Testis (tissue), 3 donors: ENCODE measurements around the gene ADCY10. TPM values are rescaled to one million over a fixed set of nuclear protein-coding genes. Genes with fewer than 3 reads are reported as not detected.

ENCODE experiments used
- DNase-seq: peaks from one replicate; pipeline ENCODE4 v3.0.0-alpha.2; 2019
- H3K27ac ChIP-seq, 2 donors: fragments of 200-600 bp; sonication (generic); one replicate each; pipeline ENCODE4 v1.5.1; 2019
- H3K27me3 ChIP-seq: fragments of 200-600 bp; sonication (generic); one replicate; pipeline ENCODE4 v1.5.1; 2019
- H3K36me3 ChIP-seq: fragments of 200-600 bp; sonication (generic); one replicate; pipeline ENCODE4 v1.5.1; 2017; ENCODE audit warnings: low read depth; ENCODE audit errors: missing control alignments
- H3K4me1 ChIP-seq: fragments of 200-600 bp; sonication (generic); one replicate; pipeline ENCODE4 v1.5.1; 2019
- H3K4me3 ChIP-seq, 2 donors: fragments of 200-600 bp; sonication (generic); one replicate each; pipeline ENCODE4 v1.5.1; 2017 to 2019
- H3K9me3 ChIP-seq: fragments of 200-600 bp; sonication (generic); one replicate; pipeline ENCODE4 v1.5.1; 2017
- CTCF ChIP-seq, 3 experiments: fragments of 450-650 bp in 2 of 3; fragments of 200-600 bp in 1 of 3; sonication (generic) in 1 of 3; IDR thresholded peaks; one replicate each; pipeline ENCODE4 v1.5.1; 2016 to 2019; ENCODE audit warnings: antibody characterized with exemption in 3 of 3, mild to moderate bottlenecking in 2 of 3, moderate library complexity in 1 of 3
- POLR2A ChIP-seq: fragments of 450-650 bp; IDR thresholded peaks from one replicate; pipeline ENCODE4 v1.6.1; 2017; ENCODE audit warnings: antibody characterized with exemption, mild to moderate bottlenecking, moderate library complexity
- WGBS, 2 donors: methylation state at CpG; one replicate each; pipeline ENCODE4 v1.1.5; 2018; 5-methylcytosine and 5-hydroxymethylcytosine counted together
- intact Hi-C: fragments of 100-400 bp; cut with DNase I; formaldehyde crosslinking; loops from one replicate; pipeline ENCODE4 v1.15.1; 2023; ENCODE audit warnings: low total_unique reads
- polyA plus RNA-seq: library from polyadenylated mRNA; stranded (reverse); fragments of 350-450 nt; fragmentation: Illumina TruSeq; extraction: RNeasy Lipid Tissue Mini Kit (QIAGEN cat#74804); gene quantifications from one replicate; pipeline ENCODE4 v1.2.3, GENCODE V29; 2014; ENCODE audit warnings: low read depth, low replicate concordance; ENCODE audit not compliant: insufficient read depth
- total RNA-seq, 2 donors: library from RNA; depleted of rRNA; stranded (reverse); fragments of >200 nt; gene quantifications; one replicate each; pipeline ENCODE4 v1.2.3, GENCODE V29; 2016

Gene ADCY10
- total and polyA plus RNA-seq, 3 donors from 2014 or later: 9.4 to 49.7 (median 24.6) TPM

- peaks cover 23% of the 10 kb centered on the region for H3K4me1 ChIP-seq
- WGBS, 2 donors: 83 to 87% methylated on average over 4 of the region's 4 CpGs
- H3K4me3 ChIP-seq: no peak overlapping the region
- intact Hi-C loops: no loop called here
- DNase-seq: no peak
- H3K9me3 ChIP-seq: no peaks in the 10 kb centered on the region
- no peak overlapping the region for H3K27ac ChIP-seq
- no peaks in the 10 kb centered on the region for H3K27me3 ChIP-seq
- no peaks in the 10 kb centered on the region for H3K36me3 ChIP-seq
- no peak for TF ChIP-seq CTCF (IDR thresholded peaks at IDR 0.05)
- no peak for TF ChIP-seq POLR2A
These were observed 121.8 kb downstream of the ADCY10 start for GRCh38 chr1:167792188-167792565.

- H3K36me3 ChIP-seq: no peaks in the 10 kb centered on the region
- H3K27ac ChIP-seq: no peak overlapping the region
- no peak for TF ChIP-seq CTCF (IDR thresholded peaks at IDR 0.05)
- no peak for TF ChIP-seq POLR2A
- DNase-seq: no peak
- H3K9me3 ChIP-seq: no peaks in the 10 kb centered on the region
- WGBS, 2 donors: 58 to 63% methylated on average over 5 of the region's 5 CpGs
- no peak overlapping the region for H3K4me3 ChIP-seq
- intact Hi-C loops: no loop called here
- peaks cover 19% of the 10 kb centered on the region for H3K4me1 ChIP-seq
- H3K27me3 ChIP-seq: no peaks in the 10 kb centered on the region
These were observed 122.4 kb downstream of the ADCY10 start for GRCh38 chr1:167791281-167792187.

- H3K4me1 ChIP-seq: peaks cover 7% of the 10 kb centered on the region
- H3K9me3 ChIP-seq: no peaks in the 10 kb centered on the region
- H3K27ac ChIP-seq: no peak overlapping the region
- intact Hi-C loops: no loop called here
- H3K4me3 ChIP-seq: no peak overlapping the region
- no peak for TF ChIP-seq CTCF (IDR thresholded peaks at IDR 0.05)
- TF ChIP-seq POLR2A: no peak
- DNase-seq: no peak
- 79 to 92% methylated on average over 5 of the region's 5 CpGs for WGBS, 2 donors
- no peaks in the 10 kb centered on the region for H3K27me3 ChIP-seq
- no peaks in the 10 kb centered on the region for H3K36me3 ChIP-seq
These were observed 123.8 kb downstream of the ADCY10 start for GRCh38 chr1:167790117-167790516.

- no peaks in the 10 kb centered on the region for H3K36me3 ChIP-seq
- no peaks in the 10 kb centered on the region for H3K9me3 ChIP-seq
- intact Hi-C loops: no loop called here
- no peaks in the 10 kb centered on the region for H3K27me3 ChIP-seq
- no peak for TF ChIP-seq POLR2A
- H3K27ac ChIP-seq: peak overlapping the region in 1 of 2 donors; percentile 45
- H3K4me1 ChIP-seq: peaks cover 2% of the 10 kb centered on the region
- H3K4me3 ChIP-seq: no peak overlapping the region
- no peak for DNase-seq
- WGBS, 2 donors: 88 to 90% methylated on average over 3 of the region's 3 CpGs
These were observed 124.4 kb downstream of the ADCY10 start for GRCh38 chr1:167789501-167789900.

GRCh38 chr1:167786502-167786901 lies 127.4 kb downstream of the ADCY10 start:
- H3K36me3 ChIP-seq: no peaks in the 10 kb centered on the region
- no peak for DNase-seq
- no peaks in the 10 kb centered on the region for H3K27me3 ChIP-seq
- H3K9me3 ChIP-seq: no peaks in the 10 kb centered on the region
- 87 to 96% methylated on average over 5 of the region's 5 CpGs for WGBS, 2 donors
- H3K4me3 ChIP-seq: no peak overlapping the region
- peaks cover 2% of the 10 kb centered on the region for H3K4me1 ChIP-seq
- no peak overlapping the region for H3K27ac ChIP-seq
- intact Hi-C loops: no loop called here
- TF ChIP-seq POLR2A (no peak), CTCF (IDR thresholded peaks at IDR 0.05) (no peak)
